HG03442 (cell line): Measurements from ENCODE around the gene PLPPR2.
"Not testable (repeated sequence)": the region's sequence is repeated elsewhere in the genome, so short reads cannot be mapped to it uniquely, and the experiment has no call there.

Experiments
- ATAC-seq: cut with Tn5 transposase; IDR thresholded peaks from one replicate; pipeline ENCODE4 v1.9.1; 2021; ENCODE audit warnings: mild to moderate bottlenecking, moderate library complexity; ENCODE audit not compliant: unreplicated experiment

The PLPPR2 gene, protein sequence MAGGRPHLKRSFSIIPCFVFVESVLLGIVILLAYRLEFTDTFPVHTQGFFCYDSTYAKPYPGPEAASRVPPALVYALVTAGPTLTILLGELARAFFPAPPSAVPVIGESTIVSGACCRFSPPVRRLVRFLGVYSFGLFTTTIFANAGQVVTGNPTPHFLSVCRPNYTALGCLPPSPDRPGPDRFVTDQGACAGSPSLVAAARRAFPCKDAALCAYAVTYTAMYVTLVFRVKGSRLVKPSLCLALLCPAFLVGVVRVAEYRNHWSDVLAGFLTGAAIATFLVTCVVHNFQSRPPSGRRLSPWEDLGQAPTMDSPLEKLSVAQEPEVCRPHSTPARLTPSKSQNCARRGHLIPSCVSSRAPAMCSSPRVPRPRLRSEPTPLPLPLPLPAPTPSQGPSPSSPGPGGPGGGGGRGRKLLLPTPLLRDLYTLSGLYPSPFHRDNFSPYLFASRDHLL

DNA sequence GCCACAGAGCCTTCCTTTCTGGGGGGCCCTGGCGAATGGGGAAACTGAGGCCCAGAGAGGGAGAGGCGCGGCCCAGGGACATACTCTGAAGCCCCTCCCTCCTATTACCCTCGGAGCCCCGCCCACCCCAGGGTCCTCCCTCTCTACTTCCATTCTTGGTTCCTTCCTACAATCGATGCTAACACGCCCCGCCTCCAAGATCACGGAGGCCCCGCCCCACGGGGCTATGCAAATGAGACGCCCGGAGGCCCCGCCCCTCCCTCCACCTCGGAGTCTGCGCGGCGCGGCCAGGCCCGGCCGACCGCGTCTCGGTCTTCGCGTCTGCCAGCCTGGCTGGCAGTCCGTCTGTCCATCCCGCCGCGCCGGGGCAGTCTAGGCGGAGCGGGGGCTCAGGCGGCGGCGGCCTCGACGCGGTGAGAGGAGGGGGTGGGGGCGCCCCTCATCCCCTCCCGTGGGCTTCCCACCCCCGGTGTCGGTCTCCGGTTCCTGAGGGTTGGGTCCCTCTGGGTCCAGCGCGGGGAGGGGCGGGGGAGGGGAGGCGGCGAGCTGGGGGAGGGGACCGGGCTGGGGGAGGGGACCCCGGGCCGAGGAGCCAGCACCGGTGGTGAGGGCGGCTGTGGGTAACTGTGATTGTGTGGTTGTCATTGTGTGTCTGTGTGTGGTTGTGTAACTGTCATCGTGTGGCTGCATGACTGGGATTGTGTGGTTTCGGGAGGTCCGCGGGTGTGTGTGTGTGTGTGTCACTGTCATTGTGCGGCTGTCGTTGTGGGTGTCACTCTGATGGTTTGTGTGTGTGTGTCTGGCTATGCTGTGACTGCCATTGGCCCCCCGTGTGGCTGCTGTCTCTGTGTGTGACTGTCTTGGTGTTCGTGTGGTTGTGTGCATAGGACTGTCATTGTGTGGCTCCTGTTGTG is at the start of gene PLPPR2:
PLPPR2 (plus strand) TSS at position 273 of the 914 bp plus-strand sequence. CDS start 2,242 bp downstream, outside the sequence.
- ATAC-seq = no peak

DNA sequence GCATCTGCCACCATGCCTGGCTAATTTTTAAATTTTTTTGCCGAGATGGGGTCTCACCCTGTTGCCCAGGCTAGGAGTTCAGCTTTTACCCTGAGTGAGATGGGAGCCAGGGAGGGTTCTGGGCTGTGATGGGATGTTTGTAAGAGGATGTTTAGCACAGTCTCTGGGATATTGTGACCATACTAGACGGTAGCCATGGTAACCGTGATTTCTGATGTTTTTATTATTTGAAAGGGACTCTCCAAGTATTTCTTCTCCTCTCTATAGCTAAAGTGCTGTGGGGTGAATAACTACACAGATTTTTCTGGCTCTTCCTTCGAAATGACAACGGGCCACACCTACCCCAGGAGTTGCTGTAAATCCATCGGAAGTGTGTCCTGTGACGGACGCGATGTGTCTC is 48.9 kb upstream of the PLPPR2 start:
- ATAC-seq = no peak

- ATAC-seq = not testable (repeated sequence)
Observed at GRCh38 chr19:11320278-11320995, 34.8 kb upstream of the PLPPR2 start.

DNA sequence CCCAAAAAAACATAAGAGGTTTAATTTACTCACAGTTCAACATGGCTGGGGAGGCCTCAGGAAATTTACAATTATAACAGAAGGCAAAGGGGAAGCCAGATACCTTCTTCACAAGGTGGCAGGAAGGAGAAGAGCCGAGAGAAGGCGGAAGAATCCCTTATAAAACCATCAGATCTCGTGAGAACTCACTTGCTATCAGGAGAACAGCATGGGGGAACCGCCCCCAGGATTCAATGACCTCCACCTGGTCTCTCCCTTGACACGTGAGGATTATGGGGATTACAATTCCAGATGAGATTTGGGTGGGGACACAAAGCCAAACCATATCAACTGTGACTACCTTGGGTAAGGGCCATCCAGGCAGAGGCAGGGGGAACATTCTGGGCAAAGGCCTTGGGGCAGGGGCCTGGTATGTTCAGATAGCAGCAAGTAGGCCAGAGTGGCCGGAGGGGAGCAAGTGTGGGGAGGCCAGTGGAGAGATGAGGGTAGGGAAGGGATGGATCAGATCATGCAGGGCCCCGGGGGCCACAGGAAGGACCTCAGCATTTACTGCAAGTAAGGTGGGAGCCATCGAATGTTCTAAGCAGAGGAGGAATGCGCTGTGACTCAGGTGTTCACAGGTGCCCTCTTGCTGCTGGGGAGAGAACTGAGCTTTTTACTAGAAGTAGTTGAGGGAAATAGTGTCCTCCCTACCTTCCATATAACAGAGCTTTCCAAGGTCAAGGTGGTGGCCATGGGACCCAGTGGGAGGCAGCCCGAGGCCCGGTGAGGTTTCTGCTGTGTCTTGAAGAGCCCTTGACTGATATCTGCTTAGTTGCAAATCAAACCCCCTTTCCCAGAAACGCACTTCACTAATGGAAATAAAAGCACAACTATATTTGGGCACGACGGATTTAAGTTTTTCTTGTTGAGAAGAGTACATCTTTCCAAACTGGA is 33.8 kb upstream of the PLPPR2 start:
- no peak for ATAC-seq

DNA sequence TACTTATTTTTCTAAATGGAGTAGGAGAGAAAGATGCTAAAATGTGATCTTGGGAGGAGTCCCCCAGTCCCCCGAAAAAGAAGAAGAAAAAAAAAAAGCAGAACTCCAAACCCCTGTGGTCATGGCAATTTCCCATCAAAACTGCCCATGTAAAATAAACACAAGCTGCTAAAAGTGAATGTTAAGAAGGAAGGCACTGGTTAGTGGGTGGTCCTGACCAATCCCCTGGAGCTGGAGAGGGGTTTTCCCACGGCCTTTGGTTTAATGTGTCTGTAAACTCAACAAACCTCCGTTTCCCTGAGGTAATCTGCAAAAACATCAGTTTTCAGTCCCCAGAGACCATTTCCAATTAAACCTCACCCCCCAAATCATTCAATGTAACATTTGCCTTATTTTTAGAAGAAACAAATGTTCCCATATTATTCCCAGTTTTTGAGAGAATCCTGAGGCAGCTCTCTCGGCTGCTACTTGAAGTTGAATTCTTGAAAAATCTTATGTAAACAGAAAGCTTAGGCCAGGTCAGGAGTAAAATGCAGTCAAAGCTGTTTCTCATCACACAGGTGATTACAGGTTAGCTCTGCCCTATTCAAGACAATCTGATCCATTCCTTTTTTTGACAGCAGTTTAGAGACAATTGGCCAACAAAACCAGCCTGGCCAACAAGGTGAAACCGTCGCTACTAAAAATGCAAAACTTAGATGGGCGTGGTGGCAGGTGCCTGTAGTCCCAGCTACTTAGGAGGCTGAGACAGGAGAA is 32.8 kb upstream of the PLPPR2 start:
- ATAC-seq = no peak

DNA sequence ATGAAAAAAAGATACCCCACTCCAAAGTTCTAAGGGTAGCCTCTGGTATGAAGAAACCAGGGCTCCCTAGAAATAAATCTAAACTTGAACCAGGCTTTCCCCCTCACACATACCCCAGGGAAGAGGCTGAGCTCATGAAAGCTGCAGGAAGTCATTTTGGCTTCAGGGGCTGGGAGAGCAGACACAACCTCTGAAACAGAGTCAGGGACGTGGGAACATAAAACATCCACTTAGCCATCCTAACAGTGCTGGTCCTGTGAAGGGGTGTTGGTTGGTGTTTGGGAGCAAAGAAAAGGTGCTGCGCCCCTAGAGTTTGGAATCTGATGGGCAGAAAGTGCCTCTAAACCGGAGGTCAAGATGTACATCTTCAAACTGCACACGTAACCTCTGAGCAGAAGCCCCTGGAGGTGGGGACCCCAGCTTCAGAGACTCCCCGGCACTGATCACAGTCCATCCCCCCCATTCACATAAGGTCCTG is 31.6 kb upstream of the PLPPR2 start:
- no peak for ATAC-seq

- ATAC-seq = no peak
Observed at GRCh38 chr19:11324079-11324661, 31.1 kb upstream of the PLPPR2 start.

- ATAC-seq = no peak
Observed at GRCh38 chr19:11324748-11325389, 30.4 kb upstream of the PLPPR2 start.

GRCh38 chr19:11325544-11325943 is 29.7 kb upstream of the PLPPR2 start:
- ATAC-seq = no peak

DNA sequence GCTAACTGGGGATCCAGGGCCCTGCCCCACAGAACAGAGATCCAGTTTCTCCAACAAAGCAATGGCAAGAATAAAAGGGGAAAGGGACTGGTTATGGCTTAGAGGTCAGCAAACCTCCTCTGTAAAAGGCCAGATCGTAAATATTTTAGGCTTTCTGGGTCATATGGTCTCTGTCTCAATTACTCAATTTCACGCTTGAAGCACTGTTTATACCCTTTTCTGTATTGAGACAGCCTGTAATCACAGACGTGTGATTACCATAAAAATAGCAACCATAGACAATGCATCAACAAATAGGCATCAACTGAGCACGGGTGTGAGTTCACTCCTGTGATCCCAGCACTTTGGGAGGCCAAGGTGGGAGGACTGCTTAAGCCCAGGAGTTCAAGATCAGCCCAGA is 25.1 kb upstream of the PLPPR2 start:
- ATAC-seq = no peak

GRCh38 chr19:11331502-11331901 is 23.7 kb upstream of the PLPPR2 start:
- ATAC-seq = no peak

GRCh38 chr19:11332822-11333221 is 22.4 kb upstream of the PLPPR2 start:
- ATAC-seq = no peak

GRCh38 chr19:11333838-11334237 is 21.4 kb upstream of the PLPPR2 start:
- ATAC-seq = not testable (repeated sequence)

GRCh38 chr19:11335449-11336146 is 19.6 kb upstream of the PLPPR2 start:
- no peak for ATAC-seq

DNA sequence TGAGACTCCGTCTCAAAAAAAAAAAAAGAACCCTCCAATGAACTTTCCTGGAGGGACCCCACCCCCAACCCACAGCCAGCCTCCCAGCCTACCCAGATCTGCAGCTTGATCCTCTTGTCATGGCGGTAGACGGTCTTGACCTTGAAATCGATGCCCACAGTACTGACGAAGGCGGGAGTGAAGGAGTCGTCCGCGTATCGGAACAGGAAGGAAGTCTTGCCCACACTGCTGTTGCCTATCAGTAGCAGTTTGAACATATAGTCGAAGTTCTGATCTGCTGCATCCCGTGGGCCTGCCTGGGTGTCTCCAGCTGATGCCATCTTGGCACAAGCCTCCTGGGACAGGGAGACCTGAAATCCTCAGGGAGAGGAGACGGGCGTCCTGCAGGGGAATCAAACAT is 18.2 kb upstream of the PLPPR2 start:
- ATAC-seq = no peak

- no peak for ATAC-seq
Observed at GRCh38 chr19:11338121-11338520, 17.1 kb upstream of the PLPPR2 start.

DNA sequence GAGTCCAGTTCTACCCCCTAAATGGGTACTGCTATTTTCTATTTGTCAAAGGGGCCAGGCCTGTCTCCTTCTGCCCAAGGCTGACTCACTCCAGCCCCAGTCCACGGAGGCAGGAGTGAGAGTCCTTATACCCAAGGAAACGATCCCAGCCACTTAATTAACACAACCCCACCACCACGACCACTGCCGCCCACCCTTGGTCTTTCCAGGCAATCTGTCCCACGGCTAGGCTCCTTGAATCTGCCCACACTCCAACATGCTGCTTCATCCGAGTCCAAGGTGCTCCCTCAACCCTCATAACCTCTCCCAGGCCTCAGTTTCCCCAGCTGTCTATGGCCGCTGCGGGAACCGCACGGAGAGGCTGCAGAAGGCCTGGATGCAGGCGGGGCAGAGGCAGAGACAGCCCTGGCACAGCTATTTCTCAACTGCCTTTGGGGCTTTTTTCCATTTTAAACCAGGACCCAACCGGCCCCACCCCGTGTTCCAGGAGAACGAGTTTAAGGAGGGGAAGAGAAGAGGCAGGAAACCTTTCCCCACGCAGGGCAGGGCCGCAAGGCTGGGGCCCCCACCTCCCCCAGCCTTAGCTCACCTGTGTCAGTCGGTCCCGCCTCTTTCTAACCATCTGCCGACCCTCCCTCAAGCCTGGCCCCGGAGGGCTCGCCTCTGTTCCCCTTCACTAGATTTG is 16.5 kb upstream of the PLPPR2 start:
- no peak for ATAC-seq
